Measurements from ENCODE around the gene SPAG9. TPM values are rescaled to one million over a fixed set of nuclear protein-coding genes. Genes with fewer than 3 reads are reported as not detected.
"Not testable (repeated sequence)": the region's sequence is repeated elsewhere in the genome, so short reads cannot be mapped to it uniquely, and the experiment has no call there.

Gene SPAG9
- total and polyA plus RNA-seq, 2 experiments from 2014 or later: 13.7 to 45.0 TPM

- DNase-seq (ENCODE audit: low spot score) (no peak), ATAC-seq (no peak)
- Histone ChIP-seq H2AFZ (no peak overlapping the region), H3K36me3 (ENCODE audit: insufficient read depth) (peaks cover 8% of the 10 kb centered on the region), H3K27me3 (ENCODE audit: insufficient read depth) (no peaks in the 10 kb centered on the region), H3K4me3 (no peak overlapping the region), H3F3A (replicated peaks; ENCODE audit: low read depth) (no peaks in the 10 kb centered on the region), H3K9me2 (ENCODE audit: insufficient read depth) (no peaks in the 10 kb centered on the region), H4K20me1 (replicated peaks; ENCODE audit: insufficient read depth) (peaks cover 9% of the 10 kb centered on the region), H3K4me1 (ENCODE audit: insufficient read depth) (no peaks in the 10 kb centered on the region), H3K79me2 (replicated peaks; ENCODE audit: insufficient read depth) (peaks cover 41% of the 10 kb centered on the region), H3K4me2 (no peak overlapping the region), H3K27ac (ENCODE audit: low read depth) (no peak overlapping the region)
- H3K36me3 Mint-ChIP-seq (ENCODE audit: low read depth): peaks cover 2% of the 10 kb centered on the region; the same call in 2 of the 3 replicates
- TF ChIP-seq CTCF (conservative IDR thresholded peaks at IDR 0.05; ENCODE audit: low read depth in 2 of 2): no peak
- no peak for TF ChIP-seq ZNF114 (CRISPR knock-in tag; IDR thresholded peaks at IDR 0.05)
- no peak for TF ChIP-seq NANOG (IDR thresholded peaks at IDR 0.05; ENCODE audit: borderline replicate concordance)
- no peak for TF ChIP-seq POLR2AphosphoS5 (IDR thresholded peaks at IDR 0.05; ENCODE audit: low read depth)
- no peak for TF ChIP-seq REST (IDR thresholded peaks at IDR 0.05; ENCODE audit: unreplicated experiment)
- no peak for TF ChIP-seq CREB1 (CRISPR knock-in tag; IDR thresholded peaks at IDR 0.05; ENCODE audit: low read depth)
- no peak overlapping the region for H3K4me3 Mint-ChIP-seq
- H3K9me3 Mint-ChIP-seq: no peaks in the 10 kb centered on the region
- H3K4me1 Mint-ChIP-seq: no peaks in the 10 kb centered on the region
- no peaks in the 10 kb centered on the region for H3K27me3 Mint-ChIP-seq (ENCODE audit: insufficient read depth, low read depth, poor library complexity)
- no peak overlapping the region for H3K27ac Mint-ChIP-seq
These were observed 36.7 kb downstream of the SPAG9 start for GRCh38 chr17:51083981-51084380.

- H2AFZ ChIP-seq; H3K36me3 Mint-ChIP-seq (ENCODE audit: low read depth); H3K27me3 ChIP-seq (ENCODE audit: insufficient read depth); H3K9me2 ChIP-seq (ENCODE audit: insufficient read depth); H3K4me2 ChIP-seq; H3K27ac Mint-ChIP-seq; H3F3A ChIP-seq (replicated peaks; ENCODE audit: low read depth); H3K36me3 ChIP-seq (ENCODE audit: insufficient read depth); H4K20me1 ChIP-seq (replicated peaks; ENCODE audit: insufficient read depth); H3K4me1 Mint-ChIP-seq; H3K4me3 ChIP-seq; H3K27me3 Mint-ChIP-seq (ENCODE audit: insufficient read depth, low read depth, poor library complexity); H3K9me3 Mint-ChIP-seq; ATAC-seq; H3K4me3 Mint-ChIP-seq; DNase-seq (ENCODE audit: low spot score); H3K27ac ChIP-seq (ENCODE audit: low read depth); H3K4me1 ChIP-seq (ENCODE audit: insufficient read depth): not testable (repeated sequence)
- peaks cover 38% of the 10 kb centered on the region for H3K79me2 ChIP-seq (replicated peaks; ENCODE audit: insufficient read depth)
These were observed 37.3 kb downstream of the SPAG9 start for GRCh38 chr17:51083364-51083763.
